Anterior cingulate cortex (tissue), 58 donors: ENCODE results near the gene TRIP13.
A peak's percentile ranks its signal among the peaks of the same experiment; 100 is the strongest.
"Not testable (repeated sequence)": the region's sequence is repeated elsewhere in the genome, so short reads cannot be mapped to it uniquely, and the experiment has no call there.

ENCODE experiments used
- DNase-seq, 58 donors: peaks; one replicate each; lab custom pipeline; 2025; lab: John Stamatoyannopoulos, UW

TRIP13 gene

GRCh38 chr5:915946-916345 lies 23.3 kb downstream of the TRIP13 start:
- DNase-seq: no peak

- no peak for DNase-seq
These were observed 24.0 kb downstream of the TRIP13 start for GRCh38 chr5:916441-917293.

GRCh38 chr5:918717-919116 lies 26.0 kb downstream of the TRIP13 start:
- DNase-seq: not testable (repeated sequence)

GRCh38 chr5:919356-920000 lies 26.8 kb downstream of the TRIP13 start:
- no peak for DNase-seq

- DNase-seq: no peak
These were observed 27.6 kb downstream of the TRIP13 start for GRCh38 chr5:920321-920720.

- no peak for DNase-seq
These were observed 29.1 kb downstream of the TRIP13 start for GRCh38 chr5:921456-922435.

GRCh38 chr5:922436-923280 lies 30.0 kb downstream of the TRIP13 start:
- no peak for DNase-seq

- DNase-seq: peak in 35 of 58 donors; percentile 12 to 74 (median 38)
These were observed 30.7 kb downstream of the TRIP13 start for GRCh38 chr5:923281-923873.

- no peak for DNase-seq
These were observed 33.9 kb downstream of the TRIP13 start for GRCh38 chr5:926417-927171.

- no peak for DNase-seq
These were observed 34.7 kb downstream of the TRIP13 start for GRCh38 chr5:927172-928015.

- DNase-seq: not testable (repeated sequence)
These were observed 36.5 kb downstream of the TRIP13 start for GRCh38 chr5:929182-929581.

GRCh38 chr5:929596-929995 lies 36.9 kb downstream of the TRIP13 start:
- no peak for DNase-seq

- no peak for DNase-seq
These were observed 38.2 kb downstream of the TRIP13 start for GRCh38 chr5:930866-931265.

- DNase-seq: no peak
These were observed 39.0 kb downstream of the TRIP13 start for GRCh38 chr5:931570-932145.

GRCh38 chr5:932151-932627 lies 39.5 kb downstream of the TRIP13 start:
- no peak for DNase-seq

GRCh38 chr5:932628-933250 lies 40.1 kb downstream of the TRIP13 start:
- no peak for DNase-seq
